Keratinocyte (primary cell): ENCODE results near the gene MAP4. TPM values are rescaled to one million over a fixed set of nuclear protein-coding genes. Genes with fewer than 3 reads are reported as not detected.

ENCODE experiments used
- DNase-seq: peaks from one replicate; pipeline ENCODE4 v3.0.0-alpha.2; 2011; ENCODE audit warnings: low read depth, missing footprints, low spot score
- FAIRE-seq: peaks from 2 replicates; lab custom pipeline; 2011; peaks lifted over from hg19 to GRCh38; lab: Jason Lieb, UNC
- H2AFZ ChIP-seq: 2 replicates; pipeline ENCODE4 v1.6.0; 2012; ENCODE audit warnings: low read length, control low read depth, inconsistent platforms; ENCODE audit not compliant: control insufficient read depth
- H3K27ac ChIP-seq: 2 replicates; pipeline ENCODE4 v1.5.1; 2011; ENCODE audit warnings: low read length; ENCODE audit not compliant: control insufficient read depth, insufficient read depth
- H3K27me3 ChIP-seq: 3 replicates; pipeline ENCODE4 v1.6.0; 2011; ENCODE audit warnings: low read length; ENCODE audit not compliant: control insufficient read depth, insufficient read depth; ENCODE audit errors: extremely low read depth
- H3K36me3 ChIP-seq, 2 experiments: 2 replicates in 1 of 2; 3 replicates in 1 of 2; pipeline ENCODE4 v1.5.1; 2011; ENCODE audit warnings: low read length in 2 of 2, mild to moderate bottlenecking in 1 of 2; ENCODE audit not compliant: control insufficient read depth in 2 of 2, insufficient read depth in 2 of 2; ENCODE audit errors: extremely low read depth in 1 of 2
- H3K4me1 ChIP-seq: 3 replicates; pipeline ENCODE4 v1.5.1; 2011; ENCODE audit warnings: low read length; ENCODE audit not compliant: control insufficient read depth, insufficient read depth; ENCODE audit errors: extremely low read depth
- H3K4me2 ChIP-seq: 3 replicates; pipeline ENCODE4 v1.6.0; 2011; ENCODE audit warnings: low read depth, low read length; ENCODE audit not compliant: control insufficient read depth, insufficient read depth; ENCODE audit errors: extremely low read depth
- H3K4me3 ChIP-seq, 3 experiments: fragments of 200-600 bp in 1 of 3; sonication (generic) in 1 of 3; 2 replicates in 2 of 3; 3 replicates in 1 of 3; pipeline ENCODE4 v1.5.1; 2011 to 2016; ENCODE audit warnings: low read length in 3 of 3, mild to moderate bottlenecking in 3 of 3, control low read depth in 2 of 3, inconsistent platforms in 1 of 3, low read depth in 1 of 3, mixed read lengths in 1 of 3, mixed run types in 1 of 3, moderate library complexity in 1 of 3; ENCODE audit not compliant: control insufficient read depth in 2 of 3, insufficient read depth in 2 of 3; ENCODE audit errors: extremely low read depth in 1 of 3
- H3K79me2 ChIP-seq: 2 replicates; pipeline ENCODE4 v1.6.0; 2012; ENCODE audit warnings: low read length; ENCODE audit not compliant: control insufficient read depth, insufficient read depth
- H3K9ac ChIP-seq: 3 replicates; pipeline ENCODE4 v1.6.0; 2011; ENCODE audit warnings: low read length; ENCODE audit not compliant: control insufficient read depth, insufficient read depth; ENCODE audit errors: extremely low read depth
- H3K9me1 ChIP-seq: 3 replicates; pipeline ENCODE4 v1.6.0; 2011; ENCODE audit warnings: low read length; ENCODE audit not compliant: control insufficient read depth, insufficient read depth; ENCODE audit errors: extremely low read depth
- H3K9me3 ChIP-seq: 2 replicates; pipeline ENCODE4 v1.5.1; 2012; ENCODE audit warnings: low read depth, low read length; ENCODE audit not compliant: control insufficient read depth
- H4K20me1 ChIP-seq: 3 replicates; pipeline ENCODE4 v1.6.0; 2011; ENCODE audit warnings: low read length; ENCODE audit not compliant: control insufficient read depth, insufficient read depth; ENCODE audit errors: extremely low read depth
- EZH2 ChIP-seq: IDR thresholded peaks from one replicate; pipeline ENCODE4 v1.6.1; 2012; ENCODE audit warnings: inconsistent platforms, mild to moderate bottlenecking, low read length, moderate library complexity
- dilution Hi-C: fragments of 300-500 bp; cut with MboI; formaldehyde crosslinking; loops from one replicate; pipeline ENCODE4 v1.7.0; 2020; ENCODE audit warnings: low sequenced_read_pairs; ENCODE audit not compliant: extremely low pct_ligation_motif_present
- polyA plus RNA-seq, 5 experiments: library from polyadenylated mRNA; depleted of rRNA in 3 of 5; stranded (reverse) in 3 of 5; stranded (forward) in 1 of 5; unstranded in 1 of 5; fragments of >200 nt; gene quantifications; 1 replicate in 1 of 5; 2 replicates in 3 of 5; 3 replicates in 1 of 5; pipeline versions ENCODE4 v1.2.1 to v1.2.3, GENCODE V29; 2011 to 2012; ENCODE audit warnings: missing spikeins in 2 of 5, low read depth in 1 of 5, low replicate concordance in 1 of 5
- TF ChIP-seq, protein P1 (sequence below), 3 experiments: IDR thresholded peaks in 1 of 3; conservative IDR thresholded peaks in 1 of 3; optimal IDR thresholded peaks in 1 of 3; 2 replicates in 2 of 3; 3 replicates in 1 of 3; pipeline versions ENCODE3 to v1.5.1; 2011; ENCODE audit warnings: low read length in 3 of 3, mild to moderate bottlenecking in 3 of 3, moderate library complexity in 2 of 3, control low read depth in 1 of 3, inconsistent platforms in 1 of 3; ENCODE audit not compliant: insufficient read depth in 2 of 3; ENCODE audit errors: extremely low read depth in 1 of 3

The MAP4 gene
- polyA plus RNA-seq, 1 donor (not counting 4 experiments of a cell fraction or from before 2014, with no cell fraction given): 110 TPM

DNA sequence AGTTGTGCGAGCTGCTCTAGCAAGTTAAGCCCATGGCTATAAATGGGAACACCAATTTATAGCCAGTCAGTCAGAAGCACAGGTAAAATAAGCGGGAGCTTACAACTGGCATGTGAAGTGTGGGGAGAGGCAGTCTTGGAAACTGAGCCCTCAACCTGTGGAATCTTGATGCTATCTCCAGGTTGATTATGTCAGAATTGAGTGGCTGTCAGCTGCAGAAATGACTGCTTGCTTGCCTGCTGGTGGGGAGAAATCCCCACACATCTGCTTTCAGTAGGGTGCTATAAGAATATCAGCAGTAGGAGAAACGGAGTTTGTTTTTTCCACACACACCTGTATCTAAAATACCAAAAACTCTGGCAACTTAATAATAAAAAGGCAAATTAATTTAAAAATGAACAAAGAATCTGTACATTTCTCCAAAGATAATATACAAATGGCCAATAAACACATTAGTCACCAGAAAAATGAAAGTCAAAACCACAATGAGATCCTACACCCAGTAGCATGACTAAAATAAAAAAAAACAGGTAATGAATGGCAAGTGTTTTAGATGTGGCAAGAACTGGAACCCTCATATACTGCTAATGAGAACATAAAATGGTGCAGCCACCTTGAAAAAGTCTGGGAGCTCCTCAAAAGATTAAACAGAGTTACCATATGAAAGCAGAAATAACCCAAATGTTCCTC is 26.0 kb upstream of the MAP4 start:
- H3K9ac ChIP-seq: no peak overlapping the region
- H3K27ac ChIP-seq: peak overlapping the region; percentile 40
- H3K79me2 ChIP-seq: peaks cover 75% of the 10 kb centered on the region
- peaks cover 4% of the 10 kb centered on the region for H3K9me1 ChIP-seq
- H3K4me2 ChIP-seq: no peak overlapping the region
- DNase-seq (no peak), FAIRE-seq (peak; percentile 13)
- no peak for TF ChIP-seq EZH2
- TF ChIP-seq, protein P1, sequence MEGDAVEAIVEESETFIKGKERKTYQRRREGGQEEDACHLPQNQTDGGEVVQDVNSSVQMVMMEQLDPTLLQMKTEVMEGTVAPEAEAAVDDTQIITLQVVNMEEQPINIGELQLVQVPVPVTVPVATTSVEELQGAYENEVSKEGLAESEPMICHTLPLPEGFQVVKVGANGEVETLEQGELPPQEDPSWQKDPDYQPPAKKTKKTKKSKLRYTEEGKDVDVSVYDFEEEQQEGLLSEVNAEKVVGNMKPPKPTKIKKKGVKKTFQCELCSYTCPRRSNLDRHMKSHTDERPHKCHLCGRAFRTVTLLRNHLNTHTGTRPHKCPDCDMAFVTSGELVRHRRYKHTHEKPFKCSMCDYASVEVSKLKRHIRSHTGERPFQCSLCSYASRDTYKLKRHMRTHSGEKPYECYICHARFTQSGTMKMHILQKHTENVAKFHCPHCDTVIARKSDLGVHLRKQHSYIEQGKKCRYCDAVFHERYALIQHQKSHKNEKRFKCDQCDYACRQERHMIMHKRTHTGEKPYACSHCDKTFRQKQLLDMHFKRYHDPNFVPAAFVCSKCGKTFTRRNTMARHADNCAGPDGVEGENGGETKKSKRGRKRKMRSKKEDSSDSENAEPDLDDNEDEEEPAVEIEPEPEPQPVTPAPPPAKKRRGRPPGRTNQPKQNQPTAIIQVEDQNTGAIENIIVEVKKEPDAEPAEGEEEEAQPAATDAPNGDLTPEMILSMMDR (optimal IDR thresholded peaks at IDR 0.05 in 1 of 3, IDR thresholded peaks at IDR 0.05 in 1 of 3, conservative IDR thresholded peaks at IDR 0.05 in 1 of 3; ENCODE audit: extremely low read depth in 1 of 3, insufficient read depth in 2 of 3, low read length in 3 of 3): no peak
- H3K4me3 ChIP-seq: no peak overlapping the region
- H2AFZ ChIP-seq: no peak overlapping the region
- peaks cover 2 to 13% of the 10 kb centered on the region in 2 experiments for H3K36me3 ChIP-seq
- no peaks in the 10 kb centered on the region for H3K27me3 ChIP-seq
- dilution Hi-C loops: no loop called here
- peaks cover 22% of the 10 kb centered on the region for H3K4me1 ChIP-seq
- H3K9me3 ChIP-seq: no peaks in the 10 kb centered on the region
- H4K20me1 ChIP-seq: peaks cover 43% of the 10 kb centered on the region

GRCh38 chr3:48039487-48040190 is 23.4 kb upstream of the MAP4 start:
- Histone ChIP-seq H3K9me3 (no peaks in the 10 kb centered on the region), H3K27me3 (no peaks in the 10 kb centered on the region), H3K79me2 (peaks cover 78% of the 10 kb centered on the region), H3K4me3 (no peak overlapping the region), H3K9me1 (peaks cover 7% of the 10 kb centered on the region), H2AFZ (no peak overlapping the region), H3K4me2 (no peak overlapping the region), H3K9ac (no peak overlapping the region), H3K36me3 (peaks cover 0 to 21% of the 10 kb centered on the region in 2 experiments), H3K4me1 (peaks cover 30% of the 10 kb centered on the region), H3K27ac (no peak overlapping the region), H4K20me1 (peaks cover 60% of the 10 kb centered on the region)
- DNase-seq: no peak
- dilution Hi-C loops: no loop called here
- no peak for FAIRE-seq
- no peak for TF ChIP-seq EZH2
- TF ChIP-seq, protein P1 (optimal IDR thresholded peaks at IDR 0.05 in 1 of 3, IDR thresholded peaks at IDR 0.05 in 1 of 3, conservative IDR thresholded peaks at IDR 0.05 in 1 of 3; ENCODE audit: extremely low read depth in 1 of 3, insufficient read depth in 2 of 3, low read length in 3 of 3): no peak
